Left ventricle myocardium inferior (tissue), 1 donor: ENCODE measurements around the gene PARD3. TPM values are rescaled to one million over a fixed set of nuclear protein-coding genes. Genes with fewer than 3 reads are reported as not detected.
A peak's percentile ranks its signal among the peaks of the same experiment; 100 is the strongest.

Source experiments
- DNase-seq: peaks from one replicate; pipeline ENCODE4 v3.0.0-alpha.2; 2020
- H3K27ac ChIP-seq: fragments of 200-600 bp; replicated peaks from 2 replicates; pipeline ENCODE4 v1.8.0; 2021
- H3K27me3 ChIP-seq: fragments of 200-600 bp; 2 replicates; pipeline ENCODE4 v1.8.0; 2021; ENCODE audit warnings: low read depth
- H3K36me3 ChIP-seq: fragments of 200-600 bp; 2 replicates; pipeline ENCODE4 v1.8.0; 2021
- H3K4me1 ChIP-seq: fragments of 200-600 bp; 2 replicates; pipeline ENCODE4 v1.8.0; 2021
- H3K4me3 ChIP-seq: fragments of 200-600 bp; 2 replicates; pipeline ENCODE4 v1.8.0; 2021; ENCODE audit warnings: mild to moderate bottlenecking, moderate library complexity
- H3K9me3 ChIP-seq: fragments of 200-600 bp; replicated peaks from 2 replicates; pipeline ENCODE4 v1.8.0; 2021
- intact Hi-C: fragments of 100-400 bp; cut with micrococcal nuclease; formaldehyde crosslinking; loops from one replicate; pipeline ENCODE4 v1.11.0; 2022
- total RNA-seq: library from RNA; stranded (reverse); fragmentation: NEBNext Ultra II Directional; extraction: Animal tissue kit (Norgen Biotek cat#: 25700); gene quantifications from one replicate; pipeline ENCODE4 v1.2.1, GENCODE V29; 2021
- TF ChIP-seq, protein P1 (sequence below): fragments of 200-600 bp; IDR thresholded peaks from 2 replicates; pipeline ENCODE4 v1.8.0; 2021; ENCODE audit warnings: antibody characterized with exemption, mild to moderate bottlenecking, borderline replicate concordance
- donor health status: DM: no; HTN: yes; CAD: no; lungs with severe emphysema.

PARD3 gene
- total RNA-seq, 1 donor from 2014 or later, result 29.6 TPM

- intact Hi-C loops, result no loop called here
- TF ChIP-seq, protein P1, sequence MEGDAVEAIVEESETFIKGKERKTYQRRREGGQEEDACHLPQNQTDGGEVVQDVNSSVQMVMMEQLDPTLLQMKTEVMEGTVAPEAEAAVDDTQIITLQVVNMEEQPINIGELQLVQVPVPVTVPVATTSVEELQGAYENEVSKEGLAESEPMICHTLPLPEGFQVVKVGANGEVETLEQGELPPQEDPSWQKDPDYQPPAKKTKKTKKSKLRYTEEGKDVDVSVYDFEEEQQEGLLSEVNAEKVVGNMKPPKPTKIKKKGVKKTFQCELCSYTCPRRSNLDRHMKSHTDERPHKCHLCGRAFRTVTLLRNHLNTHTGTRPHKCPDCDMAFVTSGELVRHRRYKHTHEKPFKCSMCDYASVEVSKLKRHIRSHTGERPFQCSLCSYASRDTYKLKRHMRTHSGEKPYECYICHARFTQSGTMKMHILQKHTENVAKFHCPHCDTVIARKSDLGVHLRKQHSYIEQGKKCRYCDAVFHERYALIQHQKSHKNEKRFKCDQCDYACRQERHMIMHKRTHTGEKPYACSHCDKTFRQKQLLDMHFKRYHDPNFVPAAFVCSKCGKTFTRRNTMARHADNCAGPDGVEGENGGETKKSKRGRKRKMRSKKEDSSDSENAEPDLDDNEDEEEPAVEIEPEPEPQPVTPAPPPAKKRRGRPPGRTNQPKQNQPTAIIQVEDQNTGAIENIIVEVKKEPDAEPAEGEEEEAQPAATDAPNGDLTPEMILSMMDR, result no peak
- Histone ChIP-seq H3K27me3 (no peaks in the 10 kb centered on the region), H3K9me3 (no peaks in the 10 kb centered on the region), H3K4me3 (no peak overlapping the region), H3K4me1 (peaks cover 83% of the 10 kb centered on the region), H3K36me3 (no peaks in the 10 kb centered on the region), H3K27ac (no peak overlapping the region)
- DNase-seq, result no peak
Measured at GRCh38 chr10:34764472-34764946, 50.6 kb downstream of the PARD3 start.

DNA sequence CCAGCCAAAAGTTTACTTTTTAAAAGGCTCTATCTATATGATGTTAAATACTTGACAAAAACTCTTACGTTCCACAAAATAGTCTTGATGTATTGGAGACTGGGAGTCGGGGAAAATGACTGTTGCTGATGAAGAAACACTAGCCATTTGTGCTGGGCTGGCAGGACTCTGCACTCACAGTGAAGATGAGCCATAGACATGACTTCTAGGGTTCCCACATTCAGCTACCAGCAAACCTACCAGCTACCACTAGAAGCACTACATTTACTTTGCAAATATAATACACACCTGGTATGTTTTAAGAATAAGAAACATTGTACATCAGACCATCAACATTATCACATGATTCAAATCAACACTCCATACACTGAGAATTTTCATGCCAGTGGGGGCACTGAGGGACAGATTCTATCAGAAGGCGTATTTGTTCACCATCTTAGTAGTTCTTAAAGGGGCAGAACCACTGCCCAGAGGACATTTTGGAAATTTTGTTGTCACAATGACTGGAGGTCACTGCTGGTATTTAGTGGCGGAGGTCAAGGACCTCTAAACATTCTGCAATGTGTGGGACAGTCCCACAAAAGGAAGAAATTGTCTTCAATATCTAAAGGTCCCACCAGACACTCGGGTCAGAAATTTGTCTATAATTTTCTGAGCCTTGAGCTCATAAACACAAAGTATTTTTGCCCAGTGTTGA, 52.3 kb downstream of the PARD3 start:
- Histone ChIP-seq H3K27me3 (no peaks in the 10 kb centered on the region), H3K27ac (no peak overlapping the region), H3K36me3 (no peaks in the 10 kb centered on the region), H3K9me3 (no peaks in the 10 kb centered on the region), H3K4me1 (peaks cover 83% of the 10 kb centered on the region), H3K4me3 (no peak overlapping the region)
- DNase-seq, result no peak
- intact Hi-C loops, result no loop called here
- TF ChIP-seq, protein P1, result no peak

DNA sequence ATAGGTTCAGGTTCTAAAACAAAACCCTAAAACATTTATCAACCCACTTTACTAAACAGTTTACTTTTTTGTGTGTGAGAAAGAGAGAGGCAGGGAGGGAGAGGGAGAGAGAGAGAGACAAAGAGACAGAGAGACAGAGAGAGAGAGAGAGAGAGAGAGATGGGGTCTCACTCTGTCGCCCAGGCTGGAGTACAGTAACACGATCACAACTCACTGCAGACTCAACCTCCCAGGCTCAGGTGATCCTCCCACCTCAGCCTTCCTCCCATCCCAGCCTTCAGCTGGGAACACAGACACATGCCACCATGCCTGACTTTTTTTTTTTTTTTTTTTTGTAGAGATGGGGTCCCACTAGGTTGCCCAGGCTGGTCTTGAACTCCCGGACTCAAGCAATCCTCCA, 52.9 kb downstream of the PARD3 start:
- H3K27me3 ChIP-seq, result no peaks in the 10 kb centered on the region
- H3K4me1 ChIP-seq, result peaks cover 79% of the 10 kb centered on the region

DNA sequence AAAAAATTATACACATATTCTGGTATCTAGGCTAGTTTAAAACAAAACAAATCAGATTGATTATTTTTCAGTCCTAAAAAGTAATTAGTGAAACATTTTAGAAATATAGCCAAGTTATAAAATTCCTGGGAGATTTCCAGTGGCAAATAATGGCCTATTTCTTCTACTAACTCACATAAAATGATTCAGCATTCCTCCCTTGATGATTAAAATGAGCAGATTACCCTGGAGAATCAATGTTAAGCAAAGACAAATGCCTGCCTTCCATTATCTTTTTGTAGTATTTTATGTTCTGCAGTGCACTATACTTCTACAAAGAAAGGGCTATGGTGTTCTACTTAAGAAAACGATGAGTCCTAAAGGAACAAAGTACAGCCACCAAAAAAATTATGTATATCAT, 53.6 kb downstream of the PARD3 start:
- intact Hi-C loops, result no loop called here
- H3K4me1 ChIP-seq, result peaks cover 72% of the 10 kb centered on the region
- peak overlapping the region; percentile 73 for H3K27ac ChIP-seq
- no peaks in the 10 kb centered on the region for H3K27me3 ChIP-seq
- H3K36me3 ChIP-seq, result no peaks in the 10 kb centered on the region
- TF ChIP-seq, protein P1, result no peak
- H3K4me3 ChIP-seq, result no peak overlapping the region
- H3K9me3 ChIP-seq, result no peaks in the 10 kb centered on the region
- DNase-seq, result no peak

More for the DNA sequence above, 52.9 kb downstream of the PARD3 start:
- TF ChIP-seq, protein P1, result no peak
- Histone ChIP-seq H3K27ac (no peak overlapping the region), H3K36me3 (no peaks in the 10 kb centered on the region), H3K4me3 (no peak overlapping the region), H3K9me3 (no peaks in the 10 kb centered on the region)
- intact Hi-C loops, result no loop called here
- no peak for DNase-seq

- TF ChIP-seq, protein P1, result no peak
- no peaks in the 10 kb centered on the region for H3K27me3 ChIP-seq
- H3K36me3 ChIP-seq, result no peaks in the 10 kb centered on the region
- no peaks in the 10 kb centered on the region for H3K9me3 ChIP-seq
- H3K4me1 ChIP-seq, result peaks cover 65% of the 10 kb centered on the region
- DNase-seq, result peak; percentile 42
- intact Hi-C loops, result no loop called here
- H3K27ac ChIP-seq, result peak overlapping the region; percentile 73
- H3K4me3 ChIP-seq, result no peak overlapping the region
Measured at GRCh38 chr10:34760606-34761005, 54.5 kb downstream of the PARD3 start.
